GM18498 (cell line): Measurements from ENCODE around the gene FAAP100.

ENCODE experiments used
- ATAC-seq: cut with Tn5 transposase; IDR thresholded peaks from one replicate; pipeline ENCODE4 v1.9.1; 2021; ENCODE audit warnings: mild to moderate bottlenecking, moderate library complexity; ENCODE audit not compliant: unreplicated experiment

The FAAP100 gene

GRCh38 chr17:81576621-81577277 is 24.6 kb upstream of the FAAP100 start:
- ATAC-seq, result no peak

GRCh38 chr17:81575836-81576235 is 23.7 kb upstream of the FAAP100 start:
- no peak for ATAC-seq

GRCh38 chr17:81574643-81574956 is 22.4 kb upstream of the FAAP100 start:
- no peak for ATAC-seq

DNA sequence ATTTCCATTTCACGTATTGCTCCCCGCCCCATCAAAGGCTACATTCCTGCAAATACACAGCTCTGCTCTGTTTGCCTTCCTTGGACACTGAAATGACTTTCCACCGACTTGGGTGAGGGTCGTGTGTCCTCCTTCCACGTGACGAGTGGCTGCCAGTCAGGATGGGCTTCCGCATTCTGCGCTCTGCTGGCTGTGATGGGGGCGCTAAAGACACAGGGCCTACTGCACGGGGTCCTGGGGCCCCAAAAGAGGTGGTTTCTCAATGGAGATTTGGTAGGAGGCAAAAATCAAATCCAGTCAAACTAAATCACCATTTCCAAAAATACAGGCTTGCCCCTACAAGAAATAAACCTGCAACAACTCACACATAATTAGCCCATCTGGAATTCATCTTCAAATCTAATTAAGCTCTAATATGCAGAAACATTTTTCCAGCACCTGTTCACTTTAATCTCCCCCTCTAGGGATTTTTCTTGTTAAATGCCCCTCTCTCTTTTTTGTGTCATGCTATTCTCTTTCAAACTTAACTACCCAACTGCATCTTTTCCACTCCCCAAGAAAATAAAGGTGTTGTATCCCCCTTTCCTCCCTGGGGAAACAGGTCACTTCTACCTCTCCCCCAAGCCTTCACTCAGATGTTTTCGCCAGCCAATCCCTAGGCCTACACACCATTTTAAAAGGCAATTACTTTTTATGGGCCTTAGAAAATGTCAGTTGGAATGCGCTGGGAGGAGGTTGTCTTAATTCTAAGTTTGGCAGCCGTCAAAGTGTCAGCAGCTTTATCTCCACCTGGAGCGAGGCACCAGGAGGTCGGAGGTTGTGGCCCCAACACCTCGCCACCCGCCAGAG is 21.9 kb upstream of the FAAP100 start:
- ATAC-seq, result no peak

DNA sequence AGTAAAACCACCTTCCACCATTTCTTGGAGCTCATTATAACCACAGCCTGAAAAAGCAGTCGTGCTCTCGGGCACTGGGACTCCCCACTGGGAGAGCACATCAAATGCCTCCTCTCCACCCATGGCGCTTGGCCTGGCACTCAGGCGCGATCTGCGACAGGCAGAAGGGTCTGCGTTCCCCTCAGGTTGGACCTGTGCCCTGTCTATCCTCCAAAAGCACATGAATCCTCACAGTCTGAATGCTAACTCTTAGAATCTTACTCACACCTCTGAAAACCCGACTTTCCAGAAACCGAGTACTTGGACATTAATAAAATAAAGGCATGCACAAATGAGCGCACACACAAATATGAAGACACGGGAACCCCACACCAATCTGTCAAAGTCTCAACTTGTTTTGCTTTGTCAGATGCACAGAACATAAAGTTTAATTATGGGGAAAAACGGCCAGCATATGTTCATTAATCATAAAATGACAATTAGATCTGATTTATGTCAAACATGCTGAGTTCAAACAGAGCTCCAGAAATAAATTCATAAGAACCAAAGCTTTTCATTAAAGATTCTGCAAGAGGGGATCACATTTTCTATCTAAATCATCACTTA is 20.5 kb upstream of the FAAP100 start:
- ATAC-seq, result no peak

DNA sequence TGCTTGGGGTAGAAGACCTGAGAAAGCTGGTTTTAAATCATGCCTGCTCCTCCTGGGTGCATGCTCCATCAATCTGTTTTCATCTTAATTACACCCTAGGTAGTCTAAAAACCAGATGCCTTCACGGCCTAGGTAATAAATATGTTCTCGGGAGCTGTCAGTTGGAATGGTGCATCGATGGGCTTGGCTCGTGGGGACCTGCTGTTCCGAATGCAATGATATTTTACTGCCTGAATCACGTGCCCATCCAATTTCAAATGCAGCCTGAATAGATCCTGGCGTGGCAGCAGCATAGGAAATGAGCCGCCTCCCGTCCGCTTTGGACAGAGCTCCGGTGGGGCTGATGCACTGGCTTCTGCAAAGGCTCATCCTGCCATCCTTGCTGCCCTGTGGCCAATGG is 18.8 kb upstream of the FAAP100 start:
- ATAC-seq, result no peak

DNA sequence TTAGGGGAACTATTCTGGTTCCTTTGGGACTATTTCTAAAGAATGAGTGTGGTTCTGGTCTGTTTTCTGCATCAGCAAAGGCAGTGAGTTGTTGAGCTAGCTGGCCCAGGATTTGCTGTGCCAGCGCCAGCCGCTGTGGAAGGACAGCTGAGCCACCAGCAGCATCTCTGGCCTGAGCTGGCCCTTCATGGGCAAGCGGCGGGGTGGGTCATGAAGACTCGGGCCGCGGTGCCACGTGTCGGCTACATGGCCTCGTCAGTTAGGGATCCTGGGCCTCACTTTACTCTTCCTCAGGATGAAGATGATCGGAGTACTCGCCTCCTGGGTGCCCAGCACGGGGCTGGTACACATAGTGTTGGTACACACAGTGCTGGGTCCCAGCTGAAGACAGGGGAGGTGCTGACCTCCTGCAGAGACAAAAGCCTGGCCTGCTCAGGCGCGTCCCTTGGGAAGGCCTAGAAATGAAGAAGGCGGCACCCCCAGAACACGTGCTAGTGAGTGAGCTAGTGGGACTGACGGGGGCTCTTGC is 17.9 kb upstream of the FAAP100 start:
- ATAC-seq, result no peak

GRCh38 chr17:81568416-81568815 is 16.3 kb upstream of the FAAP100 start:
- no peak for ATAC-seq

- ATAC-seq, result no peak
Observed at GRCh38 chr17:81567191-81567590, 15.0 kb upstream of the FAAP100 start.

DNA sequence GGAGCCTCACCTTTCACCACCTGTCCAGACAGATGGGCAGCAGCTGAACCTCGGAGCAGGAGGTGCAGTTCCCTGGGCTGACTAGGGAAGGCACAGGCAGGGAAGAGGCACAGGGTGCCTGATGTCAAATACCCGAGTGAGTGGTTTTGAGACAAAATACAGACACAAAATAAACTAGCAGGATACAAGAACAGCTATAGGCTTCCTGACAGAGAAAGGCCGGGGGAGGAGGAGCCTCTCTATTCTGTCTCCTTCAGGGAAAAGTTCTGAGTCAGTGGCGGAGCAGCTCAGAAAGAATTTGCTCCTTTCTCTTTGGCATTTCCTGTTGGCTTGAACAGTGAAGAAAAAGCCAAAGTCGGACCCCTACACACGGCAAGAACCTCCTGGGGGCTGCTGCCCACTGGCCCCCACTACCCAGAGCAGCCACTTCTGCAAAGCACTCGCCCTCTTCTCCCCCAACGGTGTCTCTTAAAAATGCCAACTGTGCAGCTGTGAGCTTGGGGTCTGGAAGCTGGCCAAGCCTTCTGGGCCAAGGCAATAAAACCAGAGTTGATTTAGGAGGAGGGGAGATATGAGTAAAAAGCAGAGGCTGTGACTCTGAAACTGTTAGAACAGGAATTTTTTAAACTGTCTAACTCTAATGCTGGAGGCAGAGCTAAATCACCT is 14.4 kb upstream of the FAAP100 start:
- no peak for ATAC-seq

DNA sequence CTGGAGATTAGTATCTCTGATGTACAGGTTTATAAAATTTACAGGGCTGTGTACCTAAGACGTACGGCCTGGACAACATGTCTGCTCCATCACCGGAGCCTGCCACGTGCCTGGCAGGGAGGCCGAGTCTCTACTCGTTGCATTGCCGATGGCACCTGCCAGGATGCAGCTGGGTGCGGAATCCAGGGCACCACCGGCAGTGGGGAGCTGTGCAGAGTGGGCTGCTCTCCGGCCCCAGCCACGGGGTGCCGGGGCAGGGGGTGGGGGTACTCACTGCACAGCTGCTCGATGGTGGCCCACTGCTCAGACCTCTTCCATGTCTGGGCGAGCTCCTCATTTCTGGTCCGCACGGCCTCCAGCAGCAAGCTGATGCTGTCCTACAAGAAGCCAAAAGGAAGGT is 13.1 kb upstream of the FAAP100 start:
- no peak for ATAC-seq

DNA sequence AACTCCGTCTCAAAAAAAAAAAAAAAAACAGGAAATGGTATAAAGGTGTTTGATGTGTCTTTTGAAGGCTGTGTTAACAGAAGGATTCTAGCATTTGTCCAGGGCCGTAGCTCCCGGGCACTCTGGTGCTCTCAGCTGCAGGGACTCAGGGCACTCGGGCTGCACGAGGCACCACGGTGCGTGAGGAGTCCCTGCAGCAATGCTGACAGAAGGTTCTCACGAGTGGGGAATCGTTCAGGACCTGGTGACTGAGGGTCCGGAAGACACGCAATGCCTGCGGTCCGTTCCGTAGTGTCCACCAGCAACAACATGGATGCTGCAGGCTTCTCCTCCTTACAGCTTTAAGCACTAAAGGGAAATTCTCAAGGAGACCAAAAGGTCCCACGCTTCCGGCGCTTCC is 12.6 kb upstream of the FAAP100 start:
- no peak for ATAC-seq

DNA sequence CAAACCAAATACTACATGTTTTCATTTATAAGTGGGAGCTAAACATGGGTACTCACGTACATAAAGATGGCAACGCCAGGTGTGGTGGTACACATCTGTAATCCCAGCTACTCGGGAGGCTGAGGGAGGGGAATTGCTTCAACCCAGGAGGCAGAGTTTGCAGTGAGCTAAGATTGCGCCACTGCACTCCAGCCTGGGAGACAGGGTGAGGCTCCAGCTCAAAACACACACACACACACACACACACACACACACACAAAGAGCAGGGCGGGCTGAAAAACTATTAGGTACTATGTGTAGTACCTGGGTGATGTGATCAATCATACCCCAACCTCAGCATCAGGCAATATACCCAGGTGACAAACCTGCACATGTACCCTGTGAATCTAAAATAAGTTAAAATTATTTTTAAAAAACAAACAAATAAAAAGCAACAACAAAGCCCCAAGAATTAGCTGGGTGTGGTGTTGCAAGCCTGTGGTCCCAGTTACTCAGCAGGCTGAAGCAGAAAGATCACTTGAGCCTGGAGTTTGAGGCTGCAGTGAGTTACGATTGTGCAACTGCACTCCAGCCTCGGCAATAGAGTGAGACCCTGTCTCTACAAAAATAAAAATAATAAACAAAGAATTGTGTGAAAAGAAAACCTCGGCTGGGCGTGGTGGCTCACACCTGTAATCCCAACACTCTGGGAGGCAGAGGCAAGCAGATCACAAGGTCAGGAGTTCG is 11.9 kb upstream of the FAAP100 start:
- no peak for ATAC-seq

DNA sequence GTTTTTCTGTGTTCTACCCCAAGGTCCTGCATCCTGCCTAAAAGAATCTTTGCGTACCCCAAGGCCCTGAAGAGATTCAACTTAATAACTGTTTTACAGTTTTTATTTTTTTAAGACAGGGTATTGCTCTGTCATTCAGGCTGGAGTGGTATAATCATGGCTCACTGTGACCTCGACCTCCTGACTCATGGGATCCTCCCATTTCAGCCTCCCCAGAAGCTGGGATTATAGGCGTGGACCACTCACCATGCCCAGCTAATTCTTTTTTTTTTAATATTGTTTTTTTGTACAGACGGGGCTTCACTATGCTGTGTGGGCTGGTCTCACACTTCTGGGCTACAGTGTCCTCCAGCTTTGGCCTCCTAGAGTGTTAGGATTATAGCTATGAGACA is 9.3 kb upstream of the FAAP100 start:
- ATAC-seq, result no peak

- no peak for ATAC-seq
Observed at GRCh38 chr17:81558941-81559806, 7.0 kb upstream of the FAAP100 start.

- no peak for ATAC-seq
Observed at GRCh38 chr17:81558115-81558468, 5.9 kb upstream of the FAAP100 start.

DNA sequence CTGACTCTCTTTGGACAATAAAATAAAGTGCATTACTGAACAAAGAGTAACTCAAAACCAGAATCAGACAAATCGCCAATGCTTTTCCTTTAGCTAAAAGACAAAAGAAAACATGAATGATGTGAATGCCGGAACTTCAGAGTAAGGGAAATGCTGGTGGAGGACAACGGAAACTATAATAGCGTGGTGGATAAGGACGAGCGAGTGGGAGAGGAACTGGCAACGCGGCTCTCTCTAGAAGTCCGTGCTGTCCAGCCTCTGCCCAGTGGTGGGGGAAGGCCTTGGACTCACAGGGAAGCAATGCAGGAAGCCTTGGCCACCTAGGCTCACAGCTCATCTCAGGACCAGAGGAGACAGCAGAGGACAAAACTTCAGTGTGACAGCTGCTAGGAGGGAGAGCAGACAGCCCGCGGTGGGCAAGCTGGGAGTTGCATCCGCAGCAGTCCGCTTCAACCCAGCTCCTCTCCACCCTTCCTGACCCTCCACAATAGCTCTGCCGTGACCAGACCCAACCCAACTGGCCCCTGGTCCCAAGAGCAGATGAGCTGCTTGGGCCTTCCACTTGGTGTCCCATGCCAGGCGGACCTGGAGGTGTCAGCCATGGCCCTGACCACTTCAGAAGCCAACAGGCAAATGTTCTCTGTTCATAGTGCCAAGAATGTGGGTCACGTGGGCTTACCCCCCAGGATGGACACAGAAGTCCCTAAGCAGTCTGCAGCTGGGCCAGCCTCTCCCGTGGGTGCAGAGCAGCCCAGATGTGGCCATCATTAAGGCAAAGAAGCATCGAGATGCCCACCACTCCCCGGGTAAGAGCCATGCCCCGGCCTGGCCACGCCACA is 5.3 kb upstream of the FAAP100 start:
- ATAC-seq, result no peak

DNA sequence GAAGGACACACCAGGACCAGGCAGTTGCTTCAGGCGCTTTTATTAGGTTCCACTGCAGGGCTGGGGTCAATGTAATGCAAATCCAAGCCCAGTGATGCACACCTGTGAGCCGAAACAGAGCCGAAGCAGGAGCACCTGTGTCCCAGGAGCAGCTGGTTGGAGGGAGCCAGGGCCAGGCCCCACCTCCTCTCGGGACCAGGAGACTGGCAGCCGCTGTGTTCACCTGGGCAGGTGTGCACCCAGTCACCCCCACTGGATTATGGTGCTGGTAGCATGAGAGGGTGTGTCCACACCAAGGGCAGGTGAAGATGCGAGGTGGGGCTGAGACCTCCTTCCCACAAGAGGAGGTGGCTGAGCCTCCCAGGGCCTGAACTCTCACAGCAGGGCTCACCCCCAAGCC is 4.7 kb upstream of the FAAP100 start:
- ATAC-seq, result no peak

DNA sequence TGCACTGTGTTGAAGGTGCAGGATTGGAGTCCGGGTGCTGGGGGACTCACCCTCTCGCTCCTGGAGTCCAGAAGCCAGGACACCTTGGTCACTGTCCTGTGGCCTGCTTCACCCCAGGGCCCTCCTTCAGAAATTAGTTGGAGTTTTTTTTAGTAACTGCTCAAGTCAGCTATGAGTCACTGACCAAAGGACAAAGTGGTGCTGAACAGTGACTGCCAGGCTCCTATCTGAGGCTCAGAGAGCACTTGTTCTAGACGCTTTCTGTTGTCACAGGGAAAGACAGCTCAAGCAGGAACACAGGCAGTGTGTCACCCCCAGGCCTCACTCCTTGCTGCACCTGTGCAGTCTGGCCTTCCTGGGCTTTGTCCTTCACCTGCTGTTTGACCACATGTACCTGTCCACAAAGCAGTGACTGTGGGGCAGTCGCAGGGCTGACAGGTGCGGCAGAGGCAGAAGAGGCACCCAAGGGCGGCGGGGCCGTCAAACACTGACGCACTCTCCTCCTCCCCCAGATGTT is 4.1 kb upstream of the FAAP100 start:
- ATAC-seq, result no peak
